Measurements from ENCODE around the gene CXCL10.

DNA sequence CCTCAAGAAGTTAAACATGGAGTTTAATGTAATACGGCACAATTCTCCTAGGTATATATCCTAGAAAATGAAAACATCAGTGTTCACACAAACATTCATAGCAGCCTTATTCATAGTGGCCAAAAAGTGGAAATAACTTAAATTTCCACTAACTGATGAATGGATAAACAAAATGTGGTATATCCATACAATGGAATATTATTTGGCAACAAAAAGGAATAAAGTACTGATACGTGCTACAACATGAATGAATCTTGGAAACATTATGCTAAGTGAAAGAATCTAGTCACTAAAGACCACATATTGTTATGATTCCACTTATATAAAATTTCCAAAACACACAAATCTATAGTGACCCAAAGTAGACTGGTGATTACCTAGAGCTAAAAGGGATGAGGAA is 47.1 kb downstream of the CXCL10 start:
- TF ChIP-seq, protein P1, sequence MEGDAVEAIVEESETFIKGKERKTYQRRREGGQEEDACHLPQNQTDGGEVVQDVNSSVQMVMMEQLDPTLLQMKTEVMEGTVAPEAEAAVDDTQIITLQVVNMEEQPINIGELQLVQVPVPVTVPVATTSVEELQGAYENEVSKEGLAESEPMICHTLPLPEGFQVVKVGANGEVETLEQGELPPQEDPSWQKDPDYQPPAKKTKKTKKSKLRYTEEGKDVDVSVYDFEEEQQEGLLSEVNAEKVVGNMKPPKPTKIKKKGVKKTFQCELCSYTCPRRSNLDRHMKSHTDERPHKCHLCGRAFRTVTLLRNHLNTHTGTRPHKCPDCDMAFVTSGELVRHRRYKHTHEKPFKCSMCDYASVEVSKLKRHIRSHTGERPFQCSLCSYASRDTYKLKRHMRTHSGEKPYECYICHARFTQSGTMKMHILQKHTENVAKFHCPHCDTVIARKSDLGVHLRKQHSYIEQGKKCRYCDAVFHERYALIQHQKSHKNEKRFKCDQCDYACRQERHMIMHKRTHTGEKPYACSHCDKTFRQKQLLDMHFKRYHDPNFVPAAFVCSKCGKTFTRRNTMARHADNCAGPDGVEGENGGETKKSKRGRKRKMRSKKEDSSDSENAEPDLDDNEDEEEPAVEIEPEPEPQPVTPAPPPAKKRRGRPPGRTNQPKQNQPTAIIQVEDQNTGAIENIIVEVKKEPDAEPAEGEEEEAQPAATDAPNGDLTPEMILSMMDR (IDR thresholded peaks at IDR 0.05), result no peak
- TF ChIP-seq EZH2 (IDR thresholded peaks at IDR 0.05), result no peak

Measured in neural progenitor cell (in vitro differentiated cells).